EL (cell line): Measurements from ENCODE around the gene CTAGE9.
"Not testable (repeated sequence)": the region's sequence is repeated elsewhere in the genome, so short reads cannot be mapped to it uniquely, and the experiment has no call there.

Experiments used
- DNase-seq: peaks from one replicate; pipeline ENCODE4 v3.0.0-alpha.2; 2016

Gene CTAGE9

DNA sequence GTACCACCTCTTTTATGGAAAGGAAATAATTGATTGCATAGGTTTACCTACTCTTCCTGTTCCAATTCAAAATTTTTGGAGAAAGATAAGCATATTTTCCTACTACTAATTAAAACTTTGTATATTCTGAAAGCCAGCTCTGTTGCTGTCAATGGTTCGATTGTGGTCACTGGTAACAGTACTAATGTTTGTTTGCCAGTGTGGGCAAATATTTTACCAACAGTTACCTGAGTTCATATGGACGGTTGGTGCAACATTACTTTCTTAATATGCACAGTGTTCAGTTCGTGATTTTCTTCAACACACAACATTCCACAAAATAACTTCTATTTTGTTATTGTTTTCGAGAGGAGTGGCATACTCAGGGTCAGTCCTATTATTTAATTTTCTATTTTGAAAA, 17.1 kb upstream of the CTAGE9 start:
- DNase-seq = no peak

DNA sequence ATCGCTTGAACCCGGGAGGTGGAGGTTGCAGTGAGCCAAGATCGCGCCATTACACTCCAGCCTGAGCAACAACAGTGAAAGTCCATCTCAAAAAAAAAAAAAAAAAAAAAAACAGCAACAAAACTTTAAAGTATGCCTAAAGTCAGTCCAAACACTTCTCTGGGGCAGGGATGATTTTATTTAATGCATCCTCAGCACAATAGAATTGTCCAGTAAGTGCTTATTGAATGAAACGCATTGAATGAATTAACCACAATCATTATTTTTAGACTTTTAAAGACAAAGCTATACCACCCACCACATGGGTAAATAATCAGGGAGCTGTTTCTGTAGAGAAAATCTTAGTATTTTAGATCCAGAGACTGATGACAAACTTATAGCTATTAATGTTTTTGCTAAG, 16.6 kb upstream of the CTAGE9 start:
- no peak for DNase-seq

- peak; percentile 8 for DNase-seq
These were observed 13.3 kb upstream of the CTAGE9 start for GRCh38 chr6:131724114-131724513.

DNA sequence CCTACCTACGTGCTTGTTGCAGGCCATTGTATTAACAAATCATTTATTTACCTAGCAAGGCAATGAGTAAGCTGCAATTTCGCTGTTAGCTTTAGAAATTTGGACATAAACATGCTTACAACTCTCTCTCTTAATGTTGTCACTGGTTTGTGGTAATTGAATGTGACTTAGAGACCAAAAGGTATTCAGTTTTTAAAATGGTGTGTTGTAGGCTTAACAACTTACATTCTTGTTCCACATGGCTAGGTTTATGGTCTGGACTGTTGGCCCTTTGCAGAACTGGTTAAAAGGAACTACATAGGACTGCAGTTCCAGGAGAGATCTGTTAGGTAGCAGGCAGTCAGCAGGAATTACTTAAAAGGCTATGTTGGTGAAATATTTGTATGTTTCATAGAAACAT, 10.3 kb upstream of the CTAGE9 start:
- no peak for DNase-seq

- no peak for DNase-seq
These were observed 7.2 kb upstream of the CTAGE9 start for GRCh38 chr6:131717836-131718542.

DNA sequence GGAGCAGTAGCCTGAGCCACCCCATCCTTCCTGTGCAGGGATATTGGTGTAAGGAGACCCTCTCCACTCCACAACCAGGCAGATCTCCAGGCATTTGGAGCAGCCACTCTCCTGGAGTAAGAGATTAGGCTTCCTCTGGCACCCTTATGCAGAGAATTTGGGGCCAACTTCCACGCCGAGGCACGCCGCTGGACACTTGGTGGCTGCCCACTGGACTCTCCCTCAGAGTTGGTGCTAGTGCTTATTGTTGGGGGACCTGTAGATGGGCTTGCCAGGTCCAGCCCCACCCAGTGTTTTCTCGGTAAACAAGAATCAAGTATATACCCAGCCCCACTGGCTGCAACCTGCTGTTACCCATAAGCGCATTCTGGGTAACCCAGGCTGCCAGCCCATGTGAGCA, 4.8 kb upstream of the CTAGE9 start:
- DNase-seq = not testable (repeated sequence)

DNA sequence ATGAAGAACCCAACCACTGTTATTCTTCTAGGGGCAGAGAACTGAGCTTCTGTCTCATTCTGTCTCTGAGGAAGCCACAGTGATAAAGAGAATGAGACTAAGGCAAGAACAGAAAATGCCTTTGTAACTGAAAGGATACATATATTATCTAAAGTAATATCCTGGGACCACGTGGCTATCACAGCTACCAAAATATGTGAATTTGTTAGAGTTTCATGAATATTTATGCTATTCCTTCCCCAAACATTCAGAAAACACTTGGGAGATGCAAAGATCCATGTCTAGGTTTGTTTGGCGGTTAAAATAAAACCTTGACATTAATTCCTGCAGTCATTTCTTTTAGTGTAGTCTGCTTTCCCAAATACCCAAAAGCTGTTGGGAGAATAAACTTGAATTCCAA, 6.9 kb downstream of the CTAGE9 start:
- not testable (repeated sequence) for DNase-seq

- DNase-seq = not testable (repeated sequence)
These were observed 10.0 kb downstream of the CTAGE9 start for GRCh38 chr6:131700851-131701250.

GRCh38 chr6:131696956-131697355, 13.9 kb downstream of the CTAGE9 start:
- DNase-seq = no peak

- DNase-seq = peak; percentile 73
These were observed 15.9 kb downstream of the CTAGE9 start for GRCh38 chr6:131694832-131695426.

- DNase-seq = no peak
These were observed 17.4 kb downstream of the CTAGE9 start for GRCh38 chr6:131693384-131693783.

DNA sequence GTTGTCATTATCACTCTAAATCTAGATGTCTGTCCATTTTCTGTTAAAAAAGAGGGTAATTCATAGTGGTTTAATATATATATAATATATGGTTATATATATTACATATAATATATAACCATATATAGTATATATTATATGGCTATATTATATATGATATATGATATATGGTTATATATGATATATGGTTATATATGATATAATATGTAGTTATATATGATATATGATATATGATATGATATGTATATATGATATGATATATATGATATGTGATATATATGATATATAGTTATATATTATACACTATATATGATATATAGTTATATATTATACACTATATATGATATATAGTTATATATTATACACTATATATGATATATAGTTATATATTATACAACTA, 18.2 kb downstream of the CTAGE9 start:
- no peak for DNase-seq

DNA sequence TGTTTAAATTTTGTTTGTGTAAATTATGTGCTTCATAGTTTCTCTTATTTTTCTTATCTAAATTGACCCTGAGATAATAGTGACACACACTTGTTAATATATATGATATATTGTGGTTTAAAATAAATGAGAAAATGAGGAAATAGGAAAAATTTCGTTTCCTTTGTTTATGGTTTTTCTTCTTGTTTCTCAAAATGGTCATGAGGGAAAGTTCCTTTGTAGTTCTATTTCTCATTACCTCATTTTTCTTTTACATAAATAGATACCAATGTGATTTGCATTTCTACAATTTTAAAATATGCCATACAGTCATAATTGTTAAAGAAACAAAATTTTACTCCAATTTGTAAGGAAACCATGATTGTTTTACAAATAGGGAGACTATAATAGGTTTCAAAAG, 18.8 kb downstream of the CTAGE9 start:
- DNase-seq = no peak

GRCh38 chr6:131688286-131688685, 22.5 kb downstream of the CTAGE9 start:
- no peak for DNase-seq

GRCh38 chr6:131687022-131687421, 23.8 kb downstream of the CTAGE9 start:
- DNase-seq = no peak

DNA sequence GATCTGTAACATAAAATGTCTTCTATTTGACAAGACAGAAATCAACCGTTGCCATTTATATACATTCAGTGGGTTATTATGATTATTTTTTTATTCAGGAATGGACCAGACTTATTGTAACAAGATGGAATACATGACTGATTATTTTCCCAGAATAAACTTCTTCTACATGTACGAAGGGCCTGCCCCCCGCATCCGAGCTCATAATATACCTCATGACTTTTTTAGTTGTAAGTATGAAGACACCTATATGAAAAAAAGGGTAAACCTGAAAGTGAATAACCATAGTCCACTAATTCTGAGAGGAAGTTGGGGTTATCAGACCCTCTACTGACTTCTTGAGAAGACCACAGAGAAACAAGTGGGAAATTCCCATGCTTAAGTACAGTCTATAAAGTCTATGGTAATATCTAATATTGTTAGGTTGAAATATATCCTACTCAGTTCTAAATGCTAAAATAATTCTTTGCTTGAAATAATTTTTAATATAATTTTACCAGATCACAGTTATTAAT, 25.5 kb downstream of the CTAGE9 start:
- DNase-seq = no peak

- no peak for DNase-seq
These were observed 27.3 kb downstream of the CTAGE9 start for GRCh38 chr6:131683479-131683878.

DNA sequence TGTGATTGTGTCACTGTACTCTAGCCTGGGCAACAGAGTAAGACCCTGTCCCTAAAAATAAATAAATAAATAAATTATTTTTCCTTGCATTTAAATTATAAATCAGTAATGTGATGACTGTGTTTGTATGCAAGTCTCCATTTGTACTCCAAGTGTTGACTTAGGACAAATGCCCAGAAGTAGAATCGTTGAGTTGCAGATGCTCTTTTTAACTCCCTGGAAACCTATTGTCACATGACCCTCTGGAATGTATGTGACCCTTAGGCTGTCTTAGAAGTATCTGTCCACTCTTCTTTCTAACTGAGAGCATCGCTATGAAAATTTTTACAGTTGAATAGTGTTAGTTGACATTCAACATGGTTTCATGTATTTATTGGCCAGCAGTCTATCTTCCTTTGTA, 28.4 kb downstream of the CTAGE9 start:
- DNase-seq = peak; percentile 6

DNA sequence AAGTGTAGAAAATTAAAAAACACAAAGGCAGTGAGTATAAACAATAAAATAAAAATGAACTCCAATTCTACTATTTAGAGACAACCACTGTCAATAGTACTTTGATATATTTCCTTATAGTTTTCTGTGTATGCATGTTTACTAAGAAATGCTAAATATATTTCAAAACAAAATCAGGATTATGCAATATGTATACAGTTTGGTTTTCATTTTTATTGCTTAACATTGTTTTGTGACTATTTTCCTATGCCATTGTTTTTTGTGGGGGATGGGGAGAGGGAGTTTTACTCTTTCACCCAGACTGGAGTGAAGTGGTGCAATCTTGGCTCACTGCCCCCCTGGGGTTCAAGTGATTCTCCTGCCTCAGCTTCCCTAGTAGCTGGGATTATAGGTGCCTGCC, 29.2 kb downstream of the CTAGE9 start:
- no peak for DNase-seq

GRCh38 chr6:131680868-131681267, 29.9 kb downstream of the CTAGE9 start:
- DNase-seq = no peak

- DNase-seq = no peak
These were observed 32.4 kb downstream of the CTAGE9 start for GRCh38 chr6:131678442-131678841.

- no peak for DNase-seq
These were observed 37.6 kb downstream of the CTAGE9 start for GRCh38 chr6:131673184-131673583.

- no peak for DNase-seq
These were observed 40.9 kb downstream of the CTAGE9 start for GRCh38 chr6:131669891-131670290.

DNA sequence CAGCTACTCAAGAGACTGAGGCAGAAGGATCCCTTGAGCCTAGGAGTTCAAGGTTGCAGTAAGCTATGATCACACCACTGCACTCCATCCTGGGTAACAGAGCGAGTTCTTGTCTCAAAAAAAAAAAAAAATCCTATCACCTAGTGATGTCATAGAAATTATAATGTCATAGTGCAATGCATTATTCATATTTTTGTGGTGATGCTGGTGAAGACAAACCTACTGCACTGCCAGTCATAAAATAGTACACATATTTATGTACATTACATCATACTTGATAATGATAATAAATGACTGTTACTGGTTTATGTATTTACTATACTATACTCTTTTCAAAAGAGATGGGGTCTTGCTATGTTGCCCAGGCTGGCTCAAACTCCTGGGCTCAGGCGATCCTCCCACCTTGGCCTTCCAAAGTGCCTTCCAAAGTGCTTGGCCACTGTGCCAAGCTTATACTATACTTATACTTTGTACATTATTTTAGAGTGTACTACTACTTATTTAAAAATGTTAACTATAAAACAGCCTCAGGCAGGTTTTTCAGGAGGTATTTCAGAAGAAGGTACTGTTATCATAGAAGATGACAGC, 47.1 kb downstream of the CTAGE9 start:
- DNase-seq = no peak
